HepG2 (cell line): ENCODE results near the gene CCDC178.

ENCODE experiments used
- KLF16 ChIP-seq, 2 experiments: sonication (generic) in 1 of 2; formaldehyde crosslinking in 1 of 2; IDR thresholded peaks; 2 replicates each; pipeline versions ENCODE4 v1.6.1 to v1.8.0; 2016 to 2023; ENCODE audit warnings: missing genetic modification reagents in 2 of 2, missing compliant biosample characterization in 1 of 2
- MAFK ChIP-seq, 2 experiments: IDR thresholded peaks in 1 of 2; conservative IDR thresholded peaks in 1 of 2; 2 replicates each; pipeline ENCODE4 v1.6.1; 2011; ENCODE audit warnings: improper control_type of control experiment in 2 of 2, low read length in 2 of 2
- TF ChIP-seq, protein P1 (sequence below): sonication (generic); formaldehyde crosslinking; IDR thresholded peaks from 2 replicates; pipeline ENCODE4 v1.9.0; 2021; ENCODE audit warnings: missing genetic modification reagents, borderline replicate concordance
- TF ChIP-seq, protein P2 (sequence below): sonication (generic); formaldehyde crosslinking; IDR thresholded peaks from 2 replicates; pipeline ENCODE4 v1.4.0; 2020; ENCODE audit warnings: missing genetic modification reagents

DNA sequence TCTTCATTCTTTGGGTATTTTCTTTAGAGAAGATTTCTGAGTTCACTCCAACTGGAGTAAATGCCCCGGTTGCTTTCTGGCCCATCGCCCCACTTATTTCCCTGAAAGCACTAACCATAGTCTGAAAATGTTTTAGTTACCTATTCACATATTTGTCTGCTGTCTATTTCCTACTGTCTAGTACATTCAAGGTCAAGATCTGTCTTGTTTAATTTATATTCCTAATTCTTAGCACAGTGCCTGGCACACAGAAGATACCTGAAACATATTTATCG is 533.3 kb downstream of the CCDC178 start:
- TF ChIP-seq MAFK (conservative IDR thresholded peaks at IDR 0.05 in 1 of 2, IDR thresholded peaks at IDR 0.05 in 1 of 2; ENCODE audit: low read length in 2 of 2) (no peak), KLF16 (CRISPR knock-in tag; IDR thresholded peaks at IDR 0.05) (no peak)
- TF ChIP-seq, protein P1, sequence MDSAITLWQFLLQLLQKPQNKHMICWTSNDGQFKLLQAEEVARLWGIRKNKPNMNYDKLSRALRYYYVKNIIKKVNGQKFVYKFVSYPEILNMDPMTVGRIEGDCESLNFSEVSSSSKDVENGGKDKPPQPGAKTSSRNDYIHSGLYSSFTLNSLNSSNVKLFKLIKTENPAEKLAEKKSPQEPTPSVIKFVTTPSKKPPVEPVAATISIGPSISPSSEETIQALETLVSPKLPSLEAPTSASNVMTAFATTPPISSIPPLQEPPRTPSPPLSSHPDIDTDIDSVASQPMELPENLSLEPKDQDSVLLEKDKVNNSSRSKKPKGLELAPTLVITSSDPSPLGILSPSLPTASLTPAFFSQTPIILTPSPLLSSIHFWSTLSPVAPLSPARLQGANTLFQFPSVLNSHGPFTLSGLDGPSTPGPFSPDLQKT (CRISPR knock-in tag) = no peak
- TF ChIP-seq, protein P2, sequence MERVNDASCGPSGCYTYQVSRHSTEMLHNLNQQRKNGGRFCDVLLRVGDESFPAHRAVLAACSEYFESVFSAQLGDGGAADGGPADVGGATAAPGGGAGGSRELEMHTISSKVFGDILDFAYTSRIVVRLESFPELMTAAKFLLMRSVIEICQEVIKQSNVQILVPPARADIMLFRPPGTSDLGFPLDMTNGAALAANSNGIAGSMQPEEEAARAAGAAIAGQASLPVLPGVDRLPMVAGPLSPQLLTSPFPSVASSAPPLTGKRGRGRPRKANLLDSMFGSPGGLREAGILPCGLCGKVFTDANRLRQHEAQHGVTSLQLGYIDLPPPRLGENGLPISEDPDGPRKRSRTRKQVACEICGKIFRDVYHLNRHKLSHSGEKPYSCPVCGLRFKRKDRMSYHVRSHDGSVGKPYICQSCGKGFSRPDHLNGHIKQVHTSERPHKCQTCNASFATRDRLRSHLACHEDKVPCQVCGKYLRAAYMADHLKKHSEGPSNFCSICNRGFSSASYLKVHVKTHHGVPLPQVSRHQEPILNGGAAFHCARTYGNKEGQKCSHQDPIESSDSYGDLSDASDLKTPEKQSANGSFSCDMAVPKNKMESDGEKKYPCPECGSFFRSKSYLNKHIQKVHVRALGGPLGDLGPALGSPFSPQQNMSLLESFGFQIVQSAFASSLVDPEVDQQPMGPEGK (CRISPR knock-in tag) = no peak
